GM23248 (cell line): ENCODE data around the gene AKAP6.

ENCODE experiments used
- EZH2 ChIP-seq: fragments of 200-600 bp; sonication (generic); IDR thresholded peaks from 2 replicates; pipeline ENCODE4 v1.6.1; 2018; ENCODE audit warnings: antibody characterized with exemption, mild to moderate bottlenecking; ENCODE audit not compliant: insufficient read depth, poor library complexity, severe bottlenecking
- EZH2phosphoT487 ChIP-seq: fragments of 200-600 bp; sonication (generic); IDR thresholded peaks from 2 replicates; pipeline ENCODE4 v1.6.1; 2018; ENCODE audit warnings: antibody characterized with exemption, moderate library complexity, mild to moderate bottlenecking, low read depth; ENCODE audit not compliant: insufficient read depth

- no peak for TF ChIP-seq EZH2phosphoT487
- no peak for TF ChIP-seq EZH2
Observed at GRCh38 chr14:32460267-32460666, 131.2 kb downstream of the AKAP6 start.
